Stimulated activated CD4-positive, alpha-beta T cell treated with anti-CD3 and anti-CD28 coated beads, Interleukin-1b, Interleukin-23, amount 100 ng/mL, for 4 hours (primary cell): ENCODE results near the gene FGFR3.

Experiments
- DNase-seq, 2 donors: peaks; one replicate each; pipeline ENCODE4 v3.0.0-alpha.2; 2020; ENCODE audit warnings: low read depth in 2 of 2

The FGFR3 gene

DNA sequence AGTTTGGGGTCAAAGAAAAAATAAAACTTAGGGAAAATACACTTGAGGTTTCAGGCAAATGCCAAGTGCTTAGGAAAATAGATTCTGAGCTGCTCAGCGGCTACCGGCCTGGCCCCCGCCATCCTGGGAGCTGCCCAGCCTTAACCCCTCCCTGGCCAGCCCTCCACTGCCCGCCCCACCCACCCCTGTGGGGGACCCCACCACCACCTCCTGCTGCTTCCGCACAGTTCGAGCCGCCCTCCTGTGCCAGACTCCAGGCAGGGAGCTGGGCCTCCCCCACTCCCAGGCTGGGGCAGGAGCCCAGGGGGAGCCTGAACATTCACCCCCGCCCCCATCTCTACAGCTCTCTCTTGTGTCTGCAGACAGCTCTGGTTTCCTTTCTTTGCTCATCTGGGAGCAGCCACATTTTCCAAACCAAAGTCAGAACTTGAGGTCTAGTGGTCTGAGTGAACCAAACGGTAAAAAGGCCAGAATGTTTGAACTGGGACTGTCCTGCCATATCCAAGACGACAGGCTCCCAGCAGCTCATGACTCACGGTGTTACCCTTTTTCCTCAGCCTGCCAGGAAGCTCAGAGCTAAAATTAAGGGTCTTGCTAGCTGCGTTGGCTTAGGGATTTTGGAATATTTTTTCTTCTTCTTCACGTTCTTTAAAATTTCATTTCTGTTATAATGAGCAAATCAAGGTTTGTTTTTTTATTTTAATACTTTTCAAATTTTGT is 4.7 kb upstream of the FGFR3 start:
- no peak for DNase-seq

DNA sequence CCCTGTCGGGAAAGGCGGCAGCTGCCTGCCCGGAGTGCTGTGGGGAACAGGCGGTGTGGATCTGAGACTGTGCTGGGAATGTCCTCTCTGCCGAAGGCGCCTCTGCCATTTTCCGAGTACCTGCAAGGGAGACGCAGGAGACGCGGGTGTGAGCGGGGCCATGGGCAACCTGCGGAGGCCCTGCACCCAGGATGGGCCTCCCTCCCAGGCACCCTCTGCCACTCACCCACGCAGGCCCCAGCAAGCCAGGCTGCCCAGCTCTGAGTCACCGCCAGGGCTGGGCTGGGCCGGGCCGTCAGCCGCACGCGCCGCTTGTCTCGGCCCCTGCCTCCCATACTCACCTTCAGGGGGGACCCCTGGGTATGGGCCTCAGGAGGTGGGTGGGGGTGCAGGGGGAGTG is 3.5 kb upstream of the FGFR3 start:
- DNase-seq: no peak

DNA sequence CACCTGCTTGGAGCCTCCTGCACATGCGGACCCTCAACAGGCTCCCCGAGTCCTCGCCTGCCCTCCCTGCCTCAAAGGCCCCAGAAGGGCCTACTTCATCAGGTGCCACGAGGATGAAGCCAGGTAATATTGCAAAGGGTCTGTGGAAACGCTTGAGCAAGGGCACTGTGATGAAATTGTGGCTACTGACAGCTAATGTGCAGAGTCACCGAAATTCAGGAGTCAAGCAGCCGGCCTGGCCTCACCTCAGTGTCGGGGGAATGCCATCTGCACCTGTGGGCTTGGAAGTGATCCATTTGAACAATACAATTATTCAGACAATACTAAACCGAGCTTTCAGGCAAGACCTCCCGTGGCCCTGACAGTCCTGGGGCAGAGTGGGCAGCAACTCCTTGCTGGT is 3.1 kb upstream of the FGFR3 start:
- no peak for DNase-seq

DNA sequence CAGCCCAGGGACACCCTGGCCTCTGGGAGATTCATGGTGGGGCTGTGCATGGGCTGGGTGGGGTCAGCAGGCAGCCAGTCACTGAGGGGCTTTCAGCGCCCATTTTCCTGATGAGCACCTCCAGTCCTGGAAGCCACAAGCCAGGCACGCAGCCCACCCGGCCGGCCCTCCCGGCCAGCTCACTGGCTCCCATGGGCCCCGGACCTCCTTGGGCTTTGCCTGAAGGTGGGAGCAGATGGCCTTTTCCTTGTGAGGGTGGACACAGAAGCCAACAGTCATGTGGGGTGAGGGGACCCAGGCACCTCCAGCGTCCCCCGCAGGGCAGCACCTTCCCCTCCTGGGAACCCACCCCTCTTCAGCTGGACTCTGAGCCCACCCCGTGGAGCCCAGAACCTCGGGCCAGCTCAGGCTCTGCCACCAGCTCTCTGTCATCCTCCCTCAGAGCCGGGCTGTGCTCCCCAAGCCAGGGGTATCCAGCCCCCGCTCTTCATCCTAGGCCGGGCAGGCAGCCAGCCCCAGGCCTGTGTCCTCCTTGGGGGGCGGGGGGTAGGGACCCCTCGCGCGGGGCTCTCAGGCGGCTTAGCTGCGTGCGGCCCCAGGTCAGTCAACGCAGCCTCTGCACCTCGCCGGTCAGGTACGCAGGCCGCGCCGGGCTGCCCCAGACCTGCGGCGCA is 798 bp upstream of the FGFR3 start:
- no peak for DNase-seq

- peak; percentile 7 to 29 for DNase-seq
Observed at GRCh38 chr4:1793496-1793840, 375 bp downstream of the FGFR3 start.

- DNase-seq: no peak
Observed at GRCh38 chr4:1793940-1794808, 1.1 kb downstream of the FGFR3 start.

GRCh38 chr4:1794809-1795298 is 1.8 kb downstream of the FGFR3 start:
- DNase-seq: no peak

DNA sequence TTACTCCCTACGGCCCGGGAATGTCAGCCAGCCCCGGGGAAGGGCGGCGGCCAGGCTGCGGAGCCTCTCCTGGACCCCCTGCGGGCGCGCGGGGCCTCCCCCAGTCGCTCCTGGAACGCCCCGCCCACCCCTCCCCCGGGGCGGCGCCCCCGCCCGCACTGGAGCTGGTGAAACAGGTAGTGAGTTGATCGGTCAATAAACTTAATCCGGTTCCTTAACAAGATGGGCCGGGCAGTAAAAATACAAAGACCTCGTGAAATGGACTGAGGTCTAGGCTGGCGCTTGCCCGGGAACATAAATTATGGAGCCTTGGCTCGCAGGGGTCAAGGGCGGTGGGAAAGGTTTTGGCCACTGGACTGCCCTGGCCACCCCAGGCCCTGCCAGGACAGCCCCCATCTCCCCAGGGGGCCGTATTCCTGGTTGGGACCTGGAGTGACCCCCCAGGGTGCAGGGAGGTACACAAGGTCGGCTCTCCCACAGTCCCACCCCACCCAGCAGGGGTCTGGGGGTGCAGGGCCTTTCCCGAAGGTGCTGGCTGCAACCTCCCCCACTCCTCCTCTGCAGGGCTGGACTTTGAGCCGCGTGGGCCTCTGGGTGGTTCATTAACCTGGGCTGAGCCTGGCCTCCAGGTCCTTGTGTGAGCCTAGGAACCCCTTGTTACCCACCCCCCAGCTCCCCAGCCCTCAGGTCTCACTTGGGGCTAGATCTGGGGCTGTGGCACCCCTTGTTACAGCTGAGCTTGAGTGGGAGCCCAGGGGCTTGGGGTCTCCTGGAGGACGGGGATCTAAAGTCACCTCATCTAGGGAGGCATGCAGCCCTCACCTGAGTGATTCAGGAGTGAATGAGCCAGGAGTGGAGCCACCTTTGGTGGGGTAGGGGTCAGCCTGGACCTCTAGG is 2.5 kb downstream of the FGFR3 start:
- DNase-seq: no peak

DNA sequence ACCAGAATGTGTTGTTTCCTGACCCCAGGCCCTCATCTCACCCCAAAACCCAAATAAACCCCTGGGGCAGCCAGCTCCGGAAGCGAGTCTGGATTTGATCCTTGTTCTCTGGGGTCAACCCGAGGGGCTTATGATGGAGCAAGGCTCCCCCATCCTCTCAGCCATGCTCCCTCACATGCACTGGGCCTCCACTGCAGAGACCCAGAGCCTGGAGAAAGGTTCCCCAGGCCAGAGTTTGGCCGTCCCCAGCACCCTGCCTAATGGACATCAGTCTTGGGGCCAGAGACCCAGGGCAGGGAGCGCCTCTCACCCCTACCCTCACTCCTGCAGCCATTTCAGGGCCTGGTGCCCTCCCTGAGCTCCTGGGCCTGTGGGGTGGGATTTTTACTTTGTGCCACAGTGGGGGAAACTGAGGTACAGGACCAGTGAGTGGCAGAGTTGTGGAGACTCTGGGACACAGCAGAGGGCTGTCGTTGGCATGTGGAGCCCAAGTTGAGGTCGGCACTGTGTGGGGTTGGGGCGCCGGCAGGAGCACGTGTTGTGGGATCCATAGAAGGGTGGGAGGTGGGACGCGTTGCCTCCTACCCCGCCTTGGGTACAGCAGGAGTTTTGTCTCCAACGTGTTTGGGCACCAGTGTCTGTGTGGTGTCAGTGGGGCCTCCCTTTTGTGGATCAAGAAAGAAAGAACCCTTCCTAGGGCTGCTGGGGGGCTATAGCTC is 3.6 kb downstream of the FGFR3 start:
- DNase-seq: no peak

DNA sequence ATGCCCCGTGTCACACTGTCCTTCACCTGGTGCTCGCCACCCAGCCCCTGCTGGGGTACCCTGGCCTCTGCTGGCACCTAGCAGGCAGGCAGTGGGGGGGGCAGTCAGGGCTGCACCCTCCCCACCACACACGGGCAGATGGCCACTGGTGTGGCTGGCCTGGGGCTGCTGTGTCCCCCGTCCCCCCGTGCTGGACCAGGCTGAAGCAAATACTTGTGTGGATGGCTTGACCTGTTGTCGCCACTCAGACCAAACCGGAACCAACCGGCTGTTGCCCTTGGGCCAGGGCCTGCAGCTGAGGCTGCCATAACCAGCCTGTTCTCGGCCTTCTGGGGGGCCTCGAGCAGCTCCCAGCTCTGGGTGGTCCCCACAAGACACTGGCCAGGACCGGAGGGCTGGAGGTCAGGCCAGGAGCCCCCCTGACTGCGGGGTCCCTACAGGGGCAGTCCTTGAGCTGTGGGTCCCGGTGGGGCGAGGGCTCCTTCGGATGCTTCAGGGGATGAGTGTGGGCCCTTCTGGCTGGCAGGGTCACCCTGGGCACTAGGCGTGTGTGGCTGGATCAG is 4.3 kb downstream of the FGFR3 start:
- no peak for DNase-seq

DNA sequence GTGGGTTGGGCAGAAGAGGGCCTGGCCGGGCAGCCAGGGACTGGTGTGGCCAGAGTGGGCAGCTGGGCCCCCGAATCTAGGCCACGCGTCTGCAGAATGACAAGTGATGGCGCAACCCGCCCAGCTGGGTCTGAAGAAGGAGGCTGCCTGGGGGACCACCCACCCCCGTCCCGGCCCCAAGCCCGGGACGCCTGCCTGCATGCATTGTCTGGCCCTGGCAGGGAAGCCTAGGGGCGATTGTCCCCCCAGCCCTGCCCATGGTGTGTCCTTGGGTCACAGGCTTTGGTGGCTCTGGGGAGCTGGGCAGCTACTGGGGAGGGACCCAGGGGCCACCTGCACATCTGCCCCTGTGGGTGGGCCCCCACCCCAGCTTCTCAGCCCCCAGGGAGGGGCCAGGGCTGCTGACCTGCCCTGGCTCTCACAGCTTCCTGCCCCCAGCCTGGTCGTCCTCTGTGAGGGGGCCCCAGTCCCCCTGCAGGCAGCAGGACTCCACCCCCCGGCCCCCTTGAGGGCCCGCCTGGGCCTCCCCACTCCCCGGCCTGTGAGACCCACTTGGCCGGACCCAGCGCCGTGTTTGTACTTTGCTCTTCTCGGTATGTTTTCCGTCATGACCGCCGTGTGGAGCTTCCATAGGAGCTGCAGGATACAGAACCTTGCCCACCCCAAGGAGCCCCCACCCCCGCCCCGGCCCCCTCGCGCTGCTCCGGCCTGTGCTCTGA is 4.9 kb downstream of the FGFR3 start:
- no peak for DNase-seq

GRCh38 chr4:1798580-1799386 is 5.7 kb downstream of the FGFR3 start:
- DNase-seq: no peak

GRCh38 chr4:1799387-1800375 is 6.6 kb downstream of the FGFR3 start:
- DNase-seq: no peak

DNA sequence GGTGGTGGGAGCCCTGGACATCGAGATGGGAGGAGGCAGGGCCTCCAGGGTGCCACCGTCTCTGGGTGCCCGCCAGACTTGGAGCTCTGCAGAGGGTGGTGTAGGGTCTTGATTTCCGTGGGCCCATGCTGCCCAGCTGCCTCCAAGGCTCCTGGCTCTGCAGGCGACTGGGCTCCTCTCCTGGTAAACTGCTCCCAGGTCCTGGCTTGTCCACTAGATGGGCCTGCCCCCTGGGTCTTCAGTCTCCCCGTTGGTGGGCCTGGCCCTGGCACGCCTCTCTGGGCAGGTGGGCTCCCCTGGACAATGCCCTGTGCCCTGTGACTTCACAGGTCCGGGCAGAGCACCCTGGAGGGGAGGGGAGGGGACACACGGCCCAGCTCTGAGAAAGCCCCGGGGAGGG is 7.7 kb downstream of the FGFR3 start:
- DNase-seq: no peak

- no peak for DNase-seq
Observed at GRCh38 chr4:1801286-1801958, 8.3 kb downstream of the FGFR3 start.

GRCh38 chr4:1802151-1802715 is 9.1 kb downstream of the FGFR3 start:
- DNase-seq: no peak
